Subcutaneous abdominal adipose tissue (tissue), 5 donors: ENCODE data around the gene ZBTB48.

Experiments
- H3K27ac ChIP-seq: one replicate; pipeline ENCODE4 v1.7.0; 2013; ENCODE audit warnings: low read depth, mild to moderate bottlenecking, inconsistent platforms, low read length, moderate library complexity
- H3K27me3 ChIP-seq, 5 donors: one replicate each; pipeline ENCODE4 v1.7.0; 2013; ENCODE audit warnings: low read length in 5 of 5, inconsistent platforms in 1 of 5; ENCODE audit not compliant: control insufficient read depth in 5 of 5, insufficient read depth in 4 of 5
- H3K36me3 ChIP-seq, 5 donors: one replicate each; pipeline ENCODE4 v1.7.0; 2013; ENCODE audit warnings: low read length in 5 of 5; ENCODE audit not compliant: control insufficient read depth in 5 of 5, insufficient read depth in 5 of 5
- H3K4me1 ChIP-seq, 5 donors: one replicate each; pipeline ENCODE4 v1.7.0; 2013; ENCODE audit warnings: low read length in 5 of 5, mild to moderate bottlenecking in 3 of 5, moderate library complexity in 1 of 5; ENCODE audit not compliant: control insufficient read depth in 5 of 5, insufficient read depth in 5 of 5
- H3K4me3 ChIP-seq, 5 donors: one replicate each; pipeline ENCODE4 v1.7.0; 2013; ENCODE audit warnings: low read length in 5 of 5, low read depth in 1 of 5
- H3K9ac ChIP-seq, 5 donors: one replicate each; pipeline ENCODE4 v1.7.0; 2013; ENCODE audit warnings: low read length in 5 of 5, mild to moderate bottlenecking in 4 of 5, moderate library complexity in 3 of 5
- H3K9me3 ChIP-seq, 5 donors: one replicate each; pipeline ENCODE4 v1.7.0; 2013; ENCODE audit warnings: low read length in 5 of 5; ENCODE audit not compliant: control insufficient read depth in 5 of 5
- donor health status: healthy.
- donor health status: healthy.
- donor health status: healthy.
- donor health status: healthy.
- donor health status: healthy.

Gene ZBTB48

DNA sequence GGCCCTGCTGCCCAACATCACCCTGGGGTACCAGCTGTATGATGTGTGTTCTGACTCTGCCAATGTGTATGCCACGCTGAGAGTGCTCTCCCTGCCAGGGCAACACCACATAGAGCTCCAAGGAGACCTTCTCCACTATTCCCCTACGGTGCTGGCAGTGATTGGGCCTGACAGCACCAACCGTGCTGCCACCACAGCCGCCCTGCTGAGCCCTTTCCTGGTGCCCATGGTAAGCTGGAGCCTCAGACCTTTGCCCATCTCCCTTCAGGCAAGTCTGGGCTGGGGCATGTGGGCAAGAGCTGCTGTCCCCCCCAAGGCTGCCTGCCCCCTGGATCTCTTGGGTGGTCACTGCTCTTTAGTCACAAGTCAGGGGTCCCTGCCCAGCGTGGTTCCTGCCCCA is 8.8 kb upstream of the ZBTB48 start:
- Histone ChIP-seq H3K36me3 (no peaks in the 10 kb centered on the region), H3K4me1 (no peaks in the 10 kb centered on the region), H3K27me3 (peaks cover 0 to 5% (median 0%) of the 10 kb centered on the region in 5 donors), H3K9ac (no peak overlapping the region), H3K4me3 (no peak overlapping the region), H3K9me3 (peaks cover 0 to 7% (median 6%) of the 10 kb centered on the region in 5 donors), H3K27ac (no peak overlapping the region)

DNA sequence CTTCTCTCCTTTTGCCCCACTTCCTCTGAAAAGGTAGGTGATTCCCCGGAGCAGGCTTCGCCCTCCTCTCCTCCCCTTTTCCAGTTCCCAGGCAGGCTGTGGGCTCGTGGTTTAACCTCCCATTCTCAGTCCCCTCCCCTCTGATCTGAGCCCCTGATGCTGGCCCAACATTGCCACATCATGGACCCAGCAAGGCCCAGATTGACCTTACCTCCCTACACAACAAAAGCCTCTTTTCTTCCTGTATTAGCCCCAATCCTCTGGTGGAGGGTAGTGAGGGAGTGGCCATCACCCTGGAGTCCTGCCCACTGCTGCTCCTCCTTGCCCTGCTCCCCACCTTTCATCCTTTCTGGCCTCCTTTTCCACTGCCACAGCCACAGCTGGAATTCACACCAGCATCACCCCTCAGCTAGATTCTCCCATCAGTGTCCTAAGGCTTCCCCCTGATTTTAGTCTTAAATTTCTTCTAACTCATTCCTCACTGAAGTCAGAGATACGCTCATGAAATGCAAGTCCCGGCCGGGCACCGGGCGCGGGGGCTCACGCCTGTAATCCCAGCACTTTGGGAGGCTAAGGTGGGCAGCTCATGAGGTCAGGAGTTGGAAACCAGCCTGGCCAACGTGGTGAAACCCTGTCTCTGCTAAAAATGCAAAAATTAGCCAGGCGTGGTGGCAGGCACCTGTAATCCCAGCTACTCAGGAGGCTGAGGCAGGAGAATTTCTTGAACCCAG is 7.0 kb upstream of the ZBTB48 start:
- Histone ChIP-seq H3K9ac (no peak overlapping the region), H3K36me3 (no peaks in the 10 kb centered on the region), H3K4me1 (no peaks in the 10 kb centered on the region), H3K27ac (no peak overlapping the region), H3K4me3 (no peak overlapping the region), H3K9me3 (peaks cover 0 to 7% (median 6%) of the 10 kb centered on the region in 5 donors), H3K27me3 (peaks cover 0 to 5% (median 0%) of the 10 kb centered on the region in 5 donors)

DNA sequence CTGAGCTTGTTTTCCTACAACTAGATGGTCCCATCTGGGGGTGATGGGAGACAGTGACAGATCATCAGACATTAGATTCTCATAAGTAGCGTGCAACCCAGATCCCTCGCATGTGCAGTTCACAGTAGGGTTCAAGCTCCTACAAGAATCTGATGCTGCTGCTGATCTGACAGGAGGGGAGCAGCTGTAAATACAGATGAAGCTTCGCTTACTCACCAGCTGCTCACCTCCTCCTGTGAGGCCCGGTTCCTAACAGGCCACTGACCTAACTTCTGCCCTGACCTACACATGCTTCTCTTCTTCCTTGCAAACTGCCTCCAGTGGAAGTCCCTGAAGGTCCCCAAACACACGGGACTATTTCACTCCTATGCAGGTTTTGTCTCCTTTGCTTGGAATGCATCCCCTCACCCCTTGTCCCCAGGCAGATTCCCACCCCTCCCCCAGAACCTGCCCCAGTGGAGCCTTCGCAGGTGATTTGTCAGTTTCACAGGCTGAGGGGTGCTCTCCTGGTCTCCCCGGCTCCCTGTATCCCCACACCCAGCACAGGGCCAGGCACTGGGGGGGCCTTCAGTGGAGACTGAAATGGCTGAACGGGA is 5.7 kb upstream of the ZBTB48 start:
- Histone ChIP-seq H3K27me3 (peaks cover 0 to 5% (median 0%) of the 10 kb centered on the region in 5 donors), H3K27ac (no peak overlapping the region)

DNA sequence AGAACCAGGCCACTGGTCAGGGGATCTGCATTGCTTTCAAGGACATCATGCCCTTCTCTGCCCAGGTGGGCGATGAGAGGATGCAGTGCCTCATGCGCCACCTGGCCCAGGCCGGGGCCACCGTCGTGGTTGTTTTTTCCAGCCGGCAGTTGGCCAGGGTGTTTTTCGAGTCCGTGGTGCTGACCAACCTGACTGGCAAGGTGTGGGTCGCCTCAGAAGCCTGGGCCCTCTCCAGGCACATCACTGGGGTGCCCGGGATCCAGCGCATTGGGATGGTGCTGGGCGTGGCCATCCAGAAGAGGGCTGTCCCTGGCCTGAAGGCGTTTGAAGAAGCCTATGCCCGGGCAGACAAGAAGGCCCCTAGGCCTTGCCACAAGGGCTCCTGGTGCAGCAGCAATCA is 5.0 kb upstream of the ZBTB48 start:
- H3K9me3 ChIP-seq, result peaks cover 0 to 7% (median 6%) of the 10 kb centered on the region in 5 donors
- H3K27me3 ChIP-seq, result peaks cover 0 to 5% (median 0%) of the 10 kb centered on the region in 5 donors
- peaks cover 0 to 8% (median 7%) of the 10 kb centered on the region in 5 donors for H3K4me1 ChIP-seq
- H3K4me3 ChIP-seq, result no peak overlapping the region
- no peak overlapping the region for H3K27ac ChIP-seq
- no peak overlapping the region for H3K9ac ChIP-seq
- H3K36me3 ChIP-seq, result no peaks in the 10 kb centered on the region

More for the DNA sequence above, 5.7 kb upstream of the ZBTB48 start:
- no peaks in the 10 kb centered on the region for H3K36me3 ChIP-seq
- no peak overlapping the region for H3K9ac ChIP-seq
- no peak overlapping the region for H3K4me3 ChIP-seq
- peaks cover 0 to 7% (median 6%) of the 10 kb centered on the region in 5 donors for H3K9me3 ChIP-seq
- H3K4me1 ChIP-seq, result peaks cover 0 to 3% (median 1%) of the 10 kb centered on the region in 5 donors

DNA sequence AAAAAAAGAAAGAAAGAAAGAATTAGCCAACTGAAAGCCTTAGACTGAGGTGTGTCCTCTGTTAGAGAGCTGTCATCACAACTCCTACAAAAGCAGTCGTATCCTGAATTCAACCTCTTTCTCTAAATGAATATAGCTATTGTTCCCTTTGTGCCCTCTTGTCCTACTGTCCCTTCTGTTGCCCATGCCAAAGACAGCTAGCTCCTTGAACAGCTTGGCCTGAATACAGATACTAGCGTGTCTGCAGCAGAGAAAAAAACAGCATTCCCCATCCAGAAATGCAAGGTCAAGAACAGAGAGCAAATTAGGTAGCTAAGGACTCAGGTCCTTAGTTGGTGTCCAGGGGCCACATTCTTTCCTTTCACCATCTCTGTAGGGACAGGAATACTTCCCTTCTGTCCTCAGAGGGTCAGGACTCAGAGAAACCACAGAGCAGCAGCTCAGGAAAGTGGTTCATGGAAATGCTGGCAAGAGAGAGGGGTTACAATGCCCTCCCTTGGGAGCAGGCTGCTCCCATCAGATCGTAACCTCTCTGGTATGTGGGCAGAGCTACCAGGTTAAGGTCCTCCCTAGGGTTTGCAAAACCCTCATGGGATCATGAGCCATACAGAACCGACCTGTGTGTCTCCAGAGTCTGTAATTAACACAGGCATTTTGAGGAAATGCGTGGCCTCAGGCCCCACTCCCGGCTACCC is 1.8 kb upstream of the ZBTB48 start:
- no peak overlapping the region for H3K4me3 ChIP-seq
- H3K27me3 ChIP-seq, result peaks cover 0 to 5% (median 0%) of the 10 kb centered on the region in 5 donors
- H3K36me3 ChIP-seq, result no peaks in the 10 kb centered on the region
- H3K4me1 ChIP-seq, result peaks cover 8 to 35% (median 30%) of the 10 kb centered on the region in 5 donors
- H3K27ac ChIP-seq, result no peak overlapping the region
- H3K9me3 ChIP-seq, result no peaks in the 10 kb centered on the region
- no peak overlapping the region for H3K9ac ChIP-seq

DNA sequence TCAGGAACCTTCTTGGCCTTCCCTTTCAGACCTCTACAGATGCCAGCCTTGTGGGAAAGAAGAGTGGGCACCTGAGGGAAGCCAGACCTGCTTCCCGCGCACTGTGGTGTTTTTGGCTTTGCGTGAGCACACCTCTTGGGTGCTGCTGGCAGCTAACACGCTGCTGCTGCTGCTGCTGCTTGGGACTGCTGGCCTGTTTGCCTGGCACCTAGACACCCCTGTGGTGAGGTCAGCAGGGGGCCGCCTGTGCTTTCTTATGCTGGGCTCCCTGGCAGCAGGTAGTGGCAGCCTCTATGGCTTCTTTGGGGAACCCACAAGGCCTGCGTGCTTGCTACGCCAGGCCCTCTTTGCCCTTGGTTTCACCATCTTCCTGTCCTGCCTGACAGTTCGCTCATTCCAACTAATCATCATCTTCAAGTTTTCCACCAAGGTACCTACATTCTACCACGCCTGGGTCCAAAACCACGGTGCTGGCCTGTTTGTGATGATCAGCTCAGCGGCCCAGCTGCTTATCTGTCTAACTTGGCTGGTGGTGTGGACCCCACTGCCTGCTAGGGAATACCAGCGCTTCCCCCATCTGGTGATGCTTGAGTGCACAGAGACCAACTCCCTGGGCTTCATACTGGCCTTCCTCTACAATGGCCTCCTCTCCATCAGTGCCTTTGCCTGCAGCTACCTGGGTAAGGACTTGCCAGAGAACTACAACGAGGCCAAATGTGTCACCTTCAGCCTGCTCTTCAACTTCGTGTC is 995 bp upstream of the ZBTB48 start:
- peak overlapping the region; percentile 84 for H3K27ac ChIP-seq
- H3K9ac ChIP-seq, result peak overlapping the region in 2 of 5 donors; percentile 84 to 92
- H3K4me1 ChIP-seq, result peaks cover 8 to 35% (median 30%) of the 10 kb centered on the region in 5 donors
- H3K4me3 ChIP-seq, result peak overlapping the region in 4 of 5 donors; percentile 35 to 88 (median 82)
- H3K9me3 ChIP-seq, result no peaks in the 10 kb centered on the region
- peaks cover 0 to 5% (median 0%) of the 10 kb centered on the region in 5 donors for H3K27me3 ChIP-seq
- no peaks in the 10 kb centered on the region for H3K36me3 ChIP-seq

DNA sequence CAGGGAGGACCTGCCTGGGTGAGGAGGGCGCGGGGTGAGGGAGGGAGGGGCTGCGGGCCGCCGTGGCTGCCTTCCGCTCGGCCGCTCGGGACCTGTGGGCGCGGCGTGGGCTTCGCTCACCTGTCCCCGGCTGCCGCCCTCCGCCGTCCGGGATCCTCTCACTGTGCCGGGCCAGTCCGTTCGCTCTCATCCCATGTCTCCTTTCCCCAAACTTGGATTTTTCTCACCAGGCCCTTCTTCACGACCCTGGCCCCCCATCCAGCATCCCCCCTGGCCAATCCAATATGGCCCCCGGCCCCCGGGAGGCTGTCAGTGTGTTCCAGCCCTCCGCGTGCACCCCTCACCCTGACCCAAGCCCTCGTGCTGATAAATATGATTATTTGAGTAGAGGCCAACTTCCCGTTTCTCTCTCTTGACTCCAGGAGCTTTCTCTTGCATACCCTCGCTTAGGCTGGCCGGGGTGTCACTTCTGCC is 362 bp downstream of the ZBTB48 start:
- Histone ChIP-seq H3K4me1 (peaks cover 8 to 42% (median 30%) of the 10 kb centered on the region in 5 donors), H3K4me3 (peak overlapping the region; percentile 69 to 88 (median 81)), H3K27me3 (no peaks in the 10 kb centered on the region), H3K9ac (peak overlapping the region in 4 of 5 donors; percentile 83 to 92 (median 84)), H3K36me3 (no peaks in the 10 kb centered on the region), H3K9me3 (no peaks in the 10 kb centered on the region), H3K27ac (peak overlapping the region; percentile 84)

DNA sequence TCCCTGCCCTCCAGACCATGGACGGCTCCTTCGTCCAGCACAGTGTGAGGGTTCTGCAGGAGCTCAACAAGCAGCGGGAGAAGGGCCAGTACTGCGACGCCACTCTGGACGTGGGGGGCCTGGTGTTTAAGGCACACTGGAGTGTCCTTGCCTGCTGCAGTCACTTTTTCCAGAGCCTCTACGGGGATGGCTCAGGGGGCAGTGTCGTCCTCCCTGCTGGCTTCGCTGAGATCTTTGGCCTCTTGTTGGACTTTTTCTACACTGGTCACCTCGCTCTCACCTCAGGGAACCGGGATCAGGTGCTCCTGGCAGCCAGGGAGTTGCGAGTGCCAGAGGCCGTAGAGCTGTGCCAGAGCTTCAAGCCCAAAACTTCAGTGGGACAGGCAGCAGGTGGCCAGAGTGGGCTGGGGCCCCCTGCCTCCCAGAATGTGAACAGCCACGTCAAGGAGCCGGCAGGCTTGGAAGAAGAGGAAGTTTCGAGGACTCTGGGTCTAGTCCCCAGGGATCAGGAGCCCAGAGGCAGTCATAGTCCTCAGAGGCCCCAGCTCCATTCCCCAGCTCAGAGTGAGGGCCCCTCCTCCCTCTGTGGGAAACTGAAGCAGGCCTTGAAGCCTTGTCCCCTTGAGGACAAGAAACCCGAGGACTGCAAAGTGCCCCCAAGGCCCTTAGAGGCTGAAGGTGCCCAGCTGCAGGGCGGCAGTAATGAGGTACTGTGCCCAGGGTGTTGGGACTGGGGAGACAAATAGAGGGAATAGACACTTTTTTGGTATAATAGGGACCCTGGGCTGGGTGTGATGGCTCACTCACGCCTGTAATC is 1.0 kb downstream of the ZBTB48 start:
- H3K4me3 ChIP-seq, result peak overlapping the region; percentile 69 to 88 (median 81)
- peak overlapping the region in 4 of 5 donors; percentile 83 to 92 (median 84) for H3K9ac ChIP-seq
- H3K9me3 ChIP-seq, result no peaks in the 10 kb centered on the region
- H3K27me3 ChIP-seq, result no peaks in the 10 kb centered on the region
- H3K27ac ChIP-seq, result peak overlapping the region; percentile 84
- H3K4me1 ChIP-seq, result peaks cover 8 to 42% (median 30%) of the 10 kb centered on the region in 5 donors
- peaks cover 0 to under 1% (median 0%) of the 10 kb centered on the region in 5 donors for H3K36me3 ChIP-seq
